ENCODE measurements around the gene RAPGEFL1.

DNA sequence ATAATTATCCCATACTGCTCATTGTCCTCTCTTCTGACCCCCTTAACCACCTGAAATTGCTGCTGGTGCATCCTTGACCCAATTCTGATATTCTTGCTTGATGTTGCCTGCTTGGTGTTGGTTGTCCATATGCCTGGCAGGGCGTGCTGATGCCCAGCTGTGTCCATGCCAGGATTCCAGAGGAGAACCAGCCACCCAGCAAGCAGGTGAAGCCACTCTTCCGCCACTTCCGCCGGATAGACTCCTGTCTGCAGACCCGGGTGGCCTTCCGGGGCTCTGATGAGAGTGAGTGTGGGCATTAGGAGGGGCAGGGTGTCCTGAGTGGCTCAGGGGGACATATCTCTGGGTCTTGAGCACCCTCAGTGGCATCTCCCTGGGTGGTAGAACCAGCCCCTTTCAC is 11.4 kb downstream of the RAPGEFL1 start:
- no peak for TF ChIP-seq POLR2AphosphoS5 (IDR thresholded peaks at IDR 0.05)
- TF ChIP-seq, protein P1, sequence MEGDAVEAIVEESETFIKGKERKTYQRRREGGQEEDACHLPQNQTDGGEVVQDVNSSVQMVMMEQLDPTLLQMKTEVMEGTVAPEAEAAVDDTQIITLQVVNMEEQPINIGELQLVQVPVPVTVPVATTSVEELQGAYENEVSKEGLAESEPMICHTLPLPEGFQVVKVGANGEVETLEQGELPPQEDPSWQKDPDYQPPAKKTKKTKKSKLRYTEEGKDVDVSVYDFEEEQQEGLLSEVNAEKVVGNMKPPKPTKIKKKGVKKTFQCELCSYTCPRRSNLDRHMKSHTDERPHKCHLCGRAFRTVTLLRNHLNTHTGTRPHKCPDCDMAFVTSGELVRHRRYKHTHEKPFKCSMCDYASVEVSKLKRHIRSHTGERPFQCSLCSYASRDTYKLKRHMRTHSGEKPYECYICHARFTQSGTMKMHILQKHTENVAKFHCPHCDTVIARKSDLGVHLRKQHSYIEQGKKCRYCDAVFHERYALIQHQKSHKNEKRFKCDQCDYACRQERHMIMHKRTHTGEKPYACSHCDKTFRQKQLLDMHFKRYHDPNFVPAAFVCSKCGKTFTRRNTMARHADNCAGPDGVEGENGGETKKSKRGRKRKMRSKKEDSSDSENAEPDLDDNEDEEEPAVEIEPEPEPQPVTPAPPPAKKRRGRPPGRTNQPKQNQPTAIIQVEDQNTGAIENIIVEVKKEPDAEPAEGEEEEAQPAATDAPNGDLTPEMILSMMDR (IDR thresholded peaks at IDR 0.05), result no peak
